GM18519 (cell line): ENCODE measurements around the gene RIC8B.

Experiments used
- ATAC-seq: cut with Tn5 transposase; IDR thresholded peaks from one replicate; pipeline ENCODE4 v1.9.1; 2021; ENCODE audit warnings: mild to moderate bottlenecking, moderate library complexity; ENCODE audit not compliant: unreplicated experiment, low FRiP score

The RIC8B gene

GRCh38 chr12:106791531-106791930, 17.0 kb downstream of the RIC8B start:
- ATAC-seq = no peak

DNA sequence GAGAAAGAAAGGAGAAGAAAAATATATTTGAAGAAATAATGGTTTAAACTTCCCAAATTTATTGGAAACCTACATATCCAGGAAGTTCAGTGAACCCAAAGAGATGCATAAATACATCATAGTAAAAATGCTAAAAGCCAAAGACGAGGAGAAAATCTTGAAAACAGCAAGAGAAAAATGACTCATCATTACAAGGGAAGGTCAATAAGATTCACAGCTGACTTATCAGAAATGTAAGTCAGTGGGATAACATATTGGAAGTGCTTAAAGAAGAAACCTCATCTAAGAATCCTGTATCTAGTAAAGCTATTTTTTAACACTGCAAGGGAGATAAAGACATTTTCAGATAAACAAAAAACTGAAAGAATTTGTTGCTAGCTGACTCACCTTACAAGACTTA, 19.9 kb downstream of the RIC8B start:
- ATAC-seq = no peak

DNA sequence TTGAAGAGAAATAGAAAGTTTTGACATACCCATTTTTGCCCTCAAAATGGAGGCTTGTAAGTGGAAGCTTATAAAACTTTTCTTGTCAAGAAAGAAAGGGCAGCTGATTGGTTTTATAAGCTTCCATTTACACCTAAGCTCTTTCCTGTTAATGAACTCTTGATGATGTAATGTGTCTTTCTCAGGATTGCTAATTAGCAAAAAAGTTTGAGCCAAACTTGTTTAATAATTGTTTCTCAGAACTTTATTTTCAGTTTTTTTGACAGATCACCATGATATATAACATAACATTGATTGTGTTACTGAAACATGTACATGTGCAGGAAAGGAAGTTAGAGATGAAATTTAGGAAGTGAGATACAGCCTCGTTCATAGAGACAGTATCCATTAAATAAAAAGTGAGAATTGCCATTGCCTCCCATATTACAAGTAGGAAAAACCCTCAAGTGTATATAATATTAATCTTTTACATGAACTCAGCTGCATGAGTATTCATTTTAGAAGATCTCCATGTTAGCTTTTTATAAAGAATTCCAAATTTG, 26.8 kb downstream of the RIC8B start:
- ATAC-seq = no peak

- no peak for ATAC-seq
These were observed 27.5 kb downstream of the RIC8B start for GRCh38 chr12:106801830-106802533.

- ATAC-seq = no peak
These were observed 30.2 kb downstream of the RIC8B start for GRCh38 chr12:106804668-106805067.

GRCh38 chr12:106814714-106815113, 40.2 kb downstream of the RIC8B start:
- ATAC-seq = no peak

DNA sequence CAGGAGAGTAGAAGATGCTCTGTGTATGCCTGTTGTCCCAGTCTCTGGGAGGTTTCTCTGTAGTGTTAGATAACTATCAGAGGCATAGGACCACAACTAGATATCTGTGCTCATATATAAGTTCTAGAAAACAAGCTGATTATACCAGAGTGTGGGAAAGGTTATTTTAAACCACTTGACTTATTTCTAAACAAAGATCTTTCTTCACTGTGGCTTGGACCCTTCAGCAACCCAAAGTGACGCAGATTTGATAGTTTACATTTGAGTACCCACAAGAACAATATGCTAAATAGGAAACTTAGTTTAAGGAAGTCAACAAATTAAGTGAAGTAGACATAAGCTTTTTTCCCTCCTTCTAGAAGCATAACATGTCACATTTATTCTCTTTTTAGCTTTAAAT, 41.3 kb downstream of the RIC8B start:
- no peak for ATAC-seq

DNA sequence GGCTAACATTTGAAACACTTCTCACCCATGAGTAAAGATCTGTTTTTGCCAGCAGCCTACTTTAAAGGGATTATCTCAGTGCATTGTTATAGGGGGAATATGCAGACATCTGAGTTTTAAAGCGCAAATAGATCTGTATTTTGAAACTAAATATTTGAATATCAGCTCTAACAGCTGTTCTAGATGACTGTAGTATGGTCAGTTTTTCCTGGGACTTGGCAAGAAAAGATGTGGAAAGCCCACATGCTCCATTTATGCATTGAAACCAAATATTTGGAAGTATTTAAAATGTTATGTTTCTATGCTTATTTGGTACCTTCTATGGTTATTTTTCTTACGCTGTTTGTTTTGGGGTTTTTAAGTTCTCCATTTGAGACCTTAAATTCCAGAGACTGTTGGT, 41.7 kb downstream of the RIC8B start:
- ATAC-seq = no peak

DNA sequence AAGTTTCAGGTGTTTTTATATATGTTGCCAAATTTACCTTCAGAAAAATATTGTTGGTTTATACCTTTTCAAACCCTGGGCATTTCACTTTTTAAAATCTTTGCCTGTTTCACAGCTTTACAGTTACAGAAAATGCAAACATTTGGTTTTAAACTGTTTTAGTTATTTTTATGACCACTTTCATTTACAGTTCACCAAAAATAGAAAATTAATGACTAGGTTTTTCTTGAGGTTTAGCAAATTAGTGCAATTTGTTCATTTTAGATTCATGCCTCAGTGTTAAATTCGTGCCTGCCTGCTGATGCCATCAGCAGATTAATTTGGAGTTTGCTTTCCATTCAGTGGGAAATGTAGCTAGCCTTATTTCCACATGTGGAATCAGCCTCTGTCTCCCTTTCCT, 45.5 kb downstream of the RIC8B start:
- ATAC-seq = no peak

DNA sequence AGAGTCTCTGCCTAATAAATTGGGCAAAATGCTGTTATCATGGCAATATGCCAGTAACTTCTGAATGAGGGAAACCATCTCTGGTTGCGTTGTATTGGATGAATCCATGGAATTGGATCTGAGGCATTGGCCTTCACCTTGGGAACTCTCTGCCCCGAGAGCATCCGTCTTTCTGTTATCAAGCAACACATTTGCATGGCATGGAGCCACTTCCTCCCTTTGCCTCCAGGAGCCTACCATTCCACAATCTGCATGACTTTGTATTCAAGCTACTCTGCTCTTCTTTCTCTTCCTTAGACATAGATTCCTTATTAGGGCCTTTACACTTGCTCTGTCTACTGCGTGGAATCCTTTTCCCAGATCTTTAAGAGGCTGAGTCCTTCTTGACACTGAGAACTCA, 57.2 kb downstream of the RIC8B start:
- ATAC-seq = no peak

- no peak for ATAC-seq
These were observed 63.3 kb downstream of the RIC8B start for GRCh38 chr12:106837782-106838181.

- no peak for ATAC-seq
These were observed 64.9 kb downstream of the RIC8B start for GRCh38 chr12:106839333-106839732.

GRCh38 chr12:106840243-106840642, 65.8 kb downstream of the RIC8B start:
- no peak for ATAC-seq

GRCh38 chr12:106841510-106842302, 67.2 kb downstream of the RIC8B start:
- no peak for ATAC-seq

DNA sequence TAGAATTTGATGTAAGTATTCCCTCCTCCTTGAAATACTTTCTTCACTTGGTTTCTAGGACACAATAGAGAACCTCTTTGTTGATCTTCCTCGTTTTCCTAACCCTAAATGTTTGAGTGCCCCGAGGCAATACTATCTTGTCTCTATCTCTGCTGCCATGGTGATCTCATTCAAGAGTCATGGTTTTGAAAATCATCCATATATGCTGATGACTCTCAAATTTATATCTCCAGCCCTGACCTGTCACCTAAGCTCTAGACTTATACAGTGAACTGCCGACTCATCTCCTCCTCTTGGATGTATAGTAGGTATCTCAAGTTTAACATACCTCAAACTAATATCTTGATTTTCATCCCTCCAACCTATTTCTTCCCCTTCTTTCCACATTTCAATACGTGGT, 71.4 kb downstream of the RIC8B start:
- no peak for ATAC-seq

- no peak for ATAC-seq
These were observed 73.4 kb downstream of the RIC8B start for GRCh38 chr12:106847861-106848260.

DNA sequence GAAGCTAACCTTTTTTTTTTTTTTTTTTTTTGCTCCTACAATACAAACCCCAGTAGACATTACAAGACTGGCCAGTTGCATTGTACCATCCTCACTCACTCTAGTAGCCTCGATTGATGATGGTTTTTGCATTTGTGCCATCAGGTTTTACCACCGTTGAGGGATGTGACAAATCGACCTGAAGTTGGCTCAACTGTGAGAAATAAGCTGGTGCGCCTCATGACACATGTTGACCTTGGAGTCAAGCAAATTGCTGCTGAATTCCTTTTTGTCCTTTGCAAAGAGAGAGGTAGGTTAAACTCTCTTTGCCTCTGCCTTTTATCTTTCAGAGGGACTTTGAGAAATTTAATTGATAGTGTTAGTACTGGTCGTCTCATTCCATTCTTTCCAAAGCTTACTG, 76.8 kb downstream of the RIC8B start:
- ATAC-seq = no peak

DNA sequence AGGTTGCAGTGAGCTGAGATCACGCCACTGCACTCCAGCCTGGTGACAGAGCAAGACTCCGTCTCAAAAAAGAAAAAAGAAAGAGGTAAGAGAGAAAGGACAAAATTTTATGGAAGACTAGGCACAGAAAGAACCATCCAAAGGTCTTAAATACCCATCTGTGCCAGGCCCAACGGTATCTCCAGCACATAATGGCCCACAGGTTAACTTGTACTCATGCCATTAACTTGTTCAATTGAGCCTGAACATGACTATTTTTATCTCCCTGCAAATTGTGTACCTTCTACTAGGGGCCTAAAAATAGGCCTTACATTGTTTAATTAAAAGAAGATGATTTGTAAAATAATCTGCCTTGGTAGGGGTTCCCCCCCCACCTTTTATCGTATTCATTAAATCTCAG, 80.2 kb downstream of the RIC8B start:
- no peak for ATAC-seq

GRCh38 chr12:106855221-106855758, 80.8 kb downstream of the RIC8B start:
- no peak for ATAC-seq

- no peak for ATAC-seq
These were observed 87.8 kb downstream of the RIC8B start for GRCh38 chr12:106861984-106862916.
